RKO (cell line): Measurements from ENCODE around the gene INCENP.
A peak's percentile ranks its signal among the peaks of the same experiment; 100 is the strongest.
"Not testable (repeated sequence)": the region's sequence is repeated elsewhere in the genome, so short reads cannot be mapped to it uniquely, and the experiment has no call there.

Experiments used
- DNase-seq: peaks from one replicate; pipeline ENCODE4 v3.0.0-alpha.2; 2016; ENCODE audit warnings: low spot score

INCENP gene

GRCh38 chr11:62171261-62171723, 47.5 kb downstream of the INCENP start:
- peak; percentile 86 for DNase-seq

- no peak for DNase-seq
Measured at GRCh38 chr11:62172294-62172693, 48.5 kb downstream of the INCENP start.

- no peak for DNase-seq
Measured at GRCh38 chr11:62176766-62177165, 53.0 kb downstream of the INCENP start.

GRCh38 chr11:62179995-62180394, 56.2 kb downstream of the INCENP start:
- no peak for DNase-seq

GRCh38 chr11:62181097-62181496, 57.3 kb downstream of the INCENP start:
- no peak for DNase-seq

GRCh38 chr11:62182147-62182891, 58.5 kb downstream of the INCENP start:
- no peak for DNase-seq

GRCh38 chr11:62186195-62186594, 62.4 kb downstream of the INCENP start:
- DNase-seq = no peak

- DNase-seq = no peak
Measured at GRCh38 chr11:62190011-62190410, 66.2 kb downstream of the INCENP start, which contains the start of gene SCGB1D1. SCGB1D1 (plus strand) TSS chr11:62190216; CDS start chr11:62190285, 69 bp downstream.

GRCh38 chr11:62193952-62194351, 70.1 kb downstream of the INCENP start:
- DNase-seq = no peak

GRCh38 chr11:62195010-62195409, 71.2 kb downstream of the INCENP start:
- DNase-seq = not testable (repeated sequence)

GRCh38 chr11:62195945-62196344, 72.1 kb downstream of the INCENP start:
- no peak for DNase-seq

GRCh38 chr11:62197400-62197799, 73.6 kb downstream of the INCENP start:
- DNase-seq = not testable (repeated sequence)

- no peak for DNase-seq
Measured at GRCh38 chr11:62201376-62201775, 77.6 kb downstream of the INCENP start.
